CD4-positive, alpha-beta T cell treated with Interleukin-2 at 100 ng/mL for 4 hours (primary cell): Measurements from ENCODE around the gene CAGE1.

Source experiments
- DNase-seq: peaks from one replicate; pipeline ENCODE4 v3.0.0-alpha.2; 2020; ENCODE audit warnings: low spot score

CAGE1 gene

GRCh38 chr6:7389451-7390225, at the start of gene CAGE1, which contains the start of gene RIOK1:
CAGE1 (minus strand) TSS chr6:7389742; CDS start chr6:7387173, 2,569 bp downstream.
RIOK1 (plus strand) TSS chr6:7389808; CDS start chr6:7390003, 195 bp downstream.
- DNase-seq = peak; percentile 94

GRCh38 chr6:7439228-7439627, 49.7 kb upstream of the CAGE1 start:
- DNase-seq = no peak

- DNase-seq = no peak
These were observed 48.5 kb upstream of the CAGE1 start for GRCh38 chr6:7438011-7438410.

GRCh38 chr6:7434672-7435071, 45.1 kb upstream of the CAGE1 start:
- DNase-seq = no peak

- DNase-seq = no peak
These were observed 43.6 kb upstream of the CAGE1 start for GRCh38 chr6:7433121-7433617.

- DNase-seq = no peak
These were observed 43.0 kb upstream of the CAGE1 start for GRCh38 chr6:7432391-7433120.

GRCh38 chr6:7431674-7432390, 42.3 kb upstream of the CAGE1 start:
- DNase-seq = no peak

GRCh38 chr6:7431313-7431673, 41.8 kb upstream of the CAGE1 start:
- DNase-seq = no peak

- DNase-seq = no peak
These were observed 37.1 kb upstream of the CAGE1 start for GRCh38 chr6:7426447-7427169.

GRCh38 chr6:7425808-7426190, 36.3 kb upstream of the CAGE1 start:
- no peak for DNase-seq

- no peak for DNase-seq
These were observed 35.6 kb upstream of the CAGE1 start for GRCh38 chr6:7424967-7425807.

GRCh38 chr6:7424058-7424457, 34.5 kb upstream of the CAGE1 start:
- no peak for DNase-seq

GRCh38 chr6:7421066-7421465, 31.5 kb upstream of the CAGE1 start:
- DNase-seq = no peak

GRCh38 chr6:7419065-7419464, 29.5 kb upstream of the CAGE1 start:
- no peak for DNase-seq

- DNase-seq = no peak
These were observed 28.8 kb upstream of the CAGE1 start for GRCh38 chr6:7418238-7418905.

GRCh38 chr6:7417684-7418083, 28.1 kb upstream of the CAGE1 start:
- no peak for DNase-seq

GRCh38 chr6:7414811-7415210, 25.3 kb upstream of the CAGE1 start:
- DNase-seq = no peak

GRCh38 chr6:7413151-7413823, 23.7 kb upstream of the CAGE1 start:
- no peak for DNase-seq

GRCh38 chr6:7411328-7411727, 21.8 kb upstream of the CAGE1 start:
- no peak for DNase-seq

GRCh38 chr6:7410851-7411250, 21.3 kb upstream of the CAGE1 start:
- DNase-seq = no peak
